ENCODE measurements around the gene NDFIP1. TPM values are rescaled to one million over a fixed set of nuclear protein-coding genes. Genes with fewer than 3 reads are reported as not detected.

Gene NDFIP1
- total RNA-seq, 1 experiment from 2014 or later: 27.6 TPM

DNA sequence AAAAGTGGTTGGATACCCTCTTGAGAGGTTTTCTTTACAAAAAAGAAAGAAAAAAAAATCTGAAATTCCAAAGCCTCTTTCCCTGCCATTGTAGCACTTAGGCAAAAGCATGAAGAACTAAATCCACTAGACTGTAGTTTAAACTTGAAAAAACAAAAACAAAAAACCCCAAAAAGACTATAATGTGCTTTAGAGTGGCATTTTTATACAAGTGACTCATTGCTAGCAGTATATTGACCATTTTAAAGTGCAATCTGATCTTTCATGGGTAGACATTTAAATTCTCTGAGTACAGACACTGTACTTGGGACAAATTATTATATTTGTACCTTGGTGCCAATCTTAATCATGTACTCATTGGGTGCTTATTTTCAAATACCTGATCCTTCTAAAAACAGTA, 50.8 kb downstream of the NDFIP1 start:
- H3K36me3 Mint-ChIP-seq: no peaks in the 10 kb centered on the region
- H3K9me3 Mint-ChIP-seq: no peaks in the 10 kb centered on the region
- H3K27ac Mint-ChIP-seq: no peak overlapping the region
- peaks cover 72% of the 10 kb centered on the region for H3K4me1 Mint-ChIP-seq
- H3K4me3 Mint-ChIP-seq: no peak overlapping the region
- DNase-seq (ENCODE audit: low spot score): no peak
- ChIA-PET POLR2A (no interaction called here), CTCF (interaction anchor here (0.8 kb wide), 1 partner anchor 12 kb away, joined by 3 read pairs; no protein-coding TSS in a partner anchor)
- no peak for TF ChIP-seq PRRX2 (CRISPR knock-in tag; IDR thresholded peaks at IDR 0.05)
- TF ChIP-seq, protein P1, sequence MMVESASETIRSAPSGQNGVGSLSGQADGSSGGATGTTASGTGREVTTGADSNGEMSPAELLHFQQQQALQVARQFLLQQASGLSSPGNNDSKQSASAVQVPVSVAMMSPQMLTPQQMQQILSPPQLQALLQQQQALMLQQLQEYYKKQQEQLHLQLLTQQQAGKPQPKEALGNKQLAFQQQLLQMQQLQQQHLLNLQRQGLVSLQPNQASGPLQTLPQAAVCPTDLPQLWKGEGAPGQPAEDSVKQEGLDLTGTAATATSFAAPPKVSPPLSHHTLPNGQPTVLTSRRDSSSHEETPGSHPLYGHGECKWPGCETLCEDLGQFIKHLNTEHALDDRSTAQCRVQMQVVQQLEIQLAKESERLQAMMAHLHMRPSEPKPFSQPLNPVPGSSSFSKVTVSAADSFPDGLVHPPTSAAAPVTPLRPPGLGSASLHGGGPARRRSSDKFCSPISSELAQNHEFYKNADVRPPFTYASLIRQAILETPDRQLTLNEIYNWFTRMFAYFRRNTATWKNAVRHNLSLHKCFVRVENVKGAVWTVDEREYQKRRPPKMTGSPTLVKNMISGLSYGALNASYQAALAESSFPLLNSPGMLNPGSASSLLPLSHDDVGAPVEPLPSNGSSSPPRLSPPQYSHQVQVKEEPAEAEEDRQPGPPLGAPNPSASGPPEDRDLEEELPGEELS (CRISPR knock-in tag; IDR thresholded peaks at IDR 0.05): no peak
- TF ChIP-seq, protein P2, sequence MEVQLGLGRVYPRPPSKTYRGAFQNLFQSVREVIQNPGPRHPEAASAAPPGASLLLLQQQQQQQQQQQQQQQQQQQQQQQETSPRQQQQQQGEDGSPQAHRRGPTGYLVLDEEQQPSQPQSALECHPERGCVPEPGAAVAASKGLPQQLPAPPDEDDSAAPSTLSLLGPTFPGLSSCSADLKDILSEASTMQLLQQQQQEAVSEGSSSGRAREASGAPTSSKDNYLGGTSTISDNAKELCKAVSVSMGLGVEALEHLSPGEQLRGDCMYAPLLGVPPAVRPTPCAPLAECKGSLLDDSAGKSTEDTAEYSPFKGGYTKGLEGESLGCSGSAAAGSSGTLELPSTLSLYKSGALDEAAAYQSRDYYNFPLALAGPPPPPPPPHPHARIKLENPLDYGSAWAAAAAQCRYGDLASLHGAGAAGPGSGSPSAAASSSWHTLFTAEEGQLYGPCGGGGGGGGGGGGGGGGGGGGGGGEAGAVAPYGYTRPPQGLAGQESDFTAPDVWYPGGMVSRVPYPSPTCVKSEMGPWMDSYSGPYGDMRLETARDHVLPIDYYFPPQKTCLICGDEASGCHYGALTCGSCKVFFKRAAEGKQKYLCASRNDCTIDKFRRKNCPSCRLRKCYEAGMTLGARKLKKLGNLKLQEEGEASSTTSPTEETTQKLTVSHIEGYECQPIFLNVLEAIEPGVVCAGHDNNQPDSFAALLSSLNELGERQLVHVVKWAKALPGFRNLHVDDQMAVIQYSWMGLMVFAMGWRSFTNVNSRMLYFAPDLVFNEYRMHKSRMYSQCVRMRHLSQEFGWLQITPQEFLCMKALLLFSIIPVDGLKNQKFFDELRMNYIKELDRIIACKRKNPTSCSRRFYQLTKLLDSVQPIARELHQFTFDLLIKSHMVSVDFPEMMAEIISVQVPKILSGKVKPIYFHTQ (CRISPR knock-in tag; IDR thresholded peaks at IDR 0.05): no peak
- TF ChIP-seq, protein P3, sequence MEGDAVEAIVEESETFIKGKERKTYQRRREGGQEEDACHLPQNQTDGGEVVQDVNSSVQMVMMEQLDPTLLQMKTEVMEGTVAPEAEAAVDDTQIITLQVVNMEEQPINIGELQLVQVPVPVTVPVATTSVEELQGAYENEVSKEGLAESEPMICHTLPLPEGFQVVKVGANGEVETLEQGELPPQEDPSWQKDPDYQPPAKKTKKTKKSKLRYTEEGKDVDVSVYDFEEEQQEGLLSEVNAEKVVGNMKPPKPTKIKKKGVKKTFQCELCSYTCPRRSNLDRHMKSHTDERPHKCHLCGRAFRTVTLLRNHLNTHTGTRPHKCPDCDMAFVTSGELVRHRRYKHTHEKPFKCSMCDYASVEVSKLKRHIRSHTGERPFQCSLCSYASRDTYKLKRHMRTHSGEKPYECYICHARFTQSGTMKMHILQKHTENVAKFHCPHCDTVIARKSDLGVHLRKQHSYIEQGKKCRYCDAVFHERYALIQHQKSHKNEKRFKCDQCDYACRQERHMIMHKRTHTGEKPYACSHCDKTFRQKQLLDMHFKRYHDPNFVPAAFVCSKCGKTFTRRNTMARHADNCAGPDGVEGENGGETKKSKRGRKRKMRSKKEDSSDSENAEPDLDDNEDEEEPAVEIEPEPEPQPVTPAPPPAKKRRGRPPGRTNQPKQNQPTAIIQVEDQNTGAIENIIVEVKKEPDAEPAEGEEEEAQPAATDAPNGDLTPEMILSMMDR (IDR thresholded peaks at IDR 0.05): no peak
- TF ChIP-seq SOX15 (CRISPR knock-in tag; IDR thresholded peaks at IDR 0.05): no peak
- TF ChIP-seq ZNF263 (CRISPR knock-in tag; IDR thresholded peaks at IDR 0.05; ENCODE audit: low read depth): no peak
- TF ChIP-seq, protein P4, sequence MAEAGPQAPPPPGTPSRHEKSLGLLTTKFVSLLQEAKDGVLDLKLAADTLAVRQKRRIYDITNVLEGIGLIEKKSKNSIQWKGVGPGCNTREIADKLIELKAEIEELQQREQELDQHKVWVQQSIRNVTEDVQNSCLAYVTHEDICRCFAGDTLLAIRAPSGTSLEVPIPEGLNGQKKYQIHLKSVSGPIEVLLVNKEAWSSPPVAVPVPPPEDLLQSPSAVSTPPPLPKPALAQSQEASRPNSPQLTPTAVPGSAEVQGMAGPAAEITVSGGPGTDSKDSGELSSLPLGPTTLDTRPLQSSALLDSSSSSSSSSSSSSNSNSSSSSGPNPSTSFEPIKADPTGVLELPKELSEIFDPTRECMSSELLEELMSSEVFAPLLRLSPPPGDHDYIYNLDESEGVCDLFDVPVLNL (CRISPR knock-in tag; IDR thresholded peaks at IDR 0.05; ENCODE audit: borderline replicate concordance, low read depth): no peak
- TF ChIP-seq, protein P5, sequence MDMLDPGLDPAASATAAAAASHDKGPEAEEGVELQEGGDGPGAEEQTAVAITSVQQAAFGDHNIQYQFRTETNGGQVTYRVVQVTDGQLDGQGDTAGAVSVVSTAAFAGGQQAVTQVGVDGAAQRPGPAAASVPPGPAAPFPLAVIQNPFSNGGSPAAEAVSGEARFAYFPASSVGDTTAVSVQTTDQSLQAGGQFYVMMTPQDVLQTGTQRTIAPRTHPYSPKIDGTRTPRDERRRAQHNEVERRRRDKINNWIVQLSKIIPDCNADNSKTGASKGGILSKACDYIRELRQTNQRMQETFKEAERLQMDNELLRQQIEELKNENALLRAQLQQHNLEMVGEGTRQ (CRISPR knock-in tag; IDR thresholded peaks at IDR 0.05): no peak
- TF ChIP-seq, protein P6, sequence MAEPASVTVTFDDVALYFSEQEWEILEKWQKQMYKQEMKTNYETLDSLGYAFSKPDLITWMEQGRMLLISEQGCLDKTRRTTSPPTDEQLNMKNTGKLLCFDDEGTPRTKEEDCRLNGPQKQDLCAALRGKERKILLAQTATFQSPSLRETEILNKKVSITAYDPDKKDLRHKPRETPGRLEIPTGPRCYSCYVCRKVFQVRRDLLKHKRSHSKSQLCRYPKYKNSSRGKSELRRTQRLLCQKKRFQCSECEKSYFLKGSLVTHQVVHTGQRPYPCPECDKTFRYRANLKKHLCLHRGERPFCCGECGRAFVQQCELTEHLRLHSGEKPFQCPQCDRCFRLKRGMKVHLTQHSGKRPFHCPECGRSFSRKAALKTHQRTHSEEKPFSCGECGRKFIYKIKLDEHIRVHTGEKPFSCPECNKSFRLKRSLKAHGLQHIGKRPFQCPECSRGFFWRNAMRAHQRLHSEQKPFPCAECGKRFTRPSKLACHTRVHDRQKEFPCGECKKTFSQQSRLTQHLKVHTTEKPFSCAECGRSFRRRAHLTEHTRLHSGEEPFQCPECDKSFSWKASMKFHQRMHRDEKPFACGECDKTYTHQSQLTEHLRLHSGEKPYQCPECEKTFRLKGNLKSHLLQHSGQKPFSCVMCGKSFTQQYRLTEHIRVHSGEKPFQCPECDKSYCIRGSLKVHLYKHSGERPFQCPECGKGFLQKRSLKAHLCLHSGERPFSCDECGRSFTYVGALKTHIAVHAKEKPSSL (CRISPR knock-in tag; conservative IDR thresholded peaks at IDR 0.05): no peak
- TF ChIP-seq NR2C2 (CRISPR knock-in tag; IDR thresholded peaks at IDR 0.05): no peak
- TF ChIP-seq EMX1 (CRISPR knock-in tag; IDR thresholded peaks at IDR 0.05): no peak
- TF ChIP-seq, protein P7, sequence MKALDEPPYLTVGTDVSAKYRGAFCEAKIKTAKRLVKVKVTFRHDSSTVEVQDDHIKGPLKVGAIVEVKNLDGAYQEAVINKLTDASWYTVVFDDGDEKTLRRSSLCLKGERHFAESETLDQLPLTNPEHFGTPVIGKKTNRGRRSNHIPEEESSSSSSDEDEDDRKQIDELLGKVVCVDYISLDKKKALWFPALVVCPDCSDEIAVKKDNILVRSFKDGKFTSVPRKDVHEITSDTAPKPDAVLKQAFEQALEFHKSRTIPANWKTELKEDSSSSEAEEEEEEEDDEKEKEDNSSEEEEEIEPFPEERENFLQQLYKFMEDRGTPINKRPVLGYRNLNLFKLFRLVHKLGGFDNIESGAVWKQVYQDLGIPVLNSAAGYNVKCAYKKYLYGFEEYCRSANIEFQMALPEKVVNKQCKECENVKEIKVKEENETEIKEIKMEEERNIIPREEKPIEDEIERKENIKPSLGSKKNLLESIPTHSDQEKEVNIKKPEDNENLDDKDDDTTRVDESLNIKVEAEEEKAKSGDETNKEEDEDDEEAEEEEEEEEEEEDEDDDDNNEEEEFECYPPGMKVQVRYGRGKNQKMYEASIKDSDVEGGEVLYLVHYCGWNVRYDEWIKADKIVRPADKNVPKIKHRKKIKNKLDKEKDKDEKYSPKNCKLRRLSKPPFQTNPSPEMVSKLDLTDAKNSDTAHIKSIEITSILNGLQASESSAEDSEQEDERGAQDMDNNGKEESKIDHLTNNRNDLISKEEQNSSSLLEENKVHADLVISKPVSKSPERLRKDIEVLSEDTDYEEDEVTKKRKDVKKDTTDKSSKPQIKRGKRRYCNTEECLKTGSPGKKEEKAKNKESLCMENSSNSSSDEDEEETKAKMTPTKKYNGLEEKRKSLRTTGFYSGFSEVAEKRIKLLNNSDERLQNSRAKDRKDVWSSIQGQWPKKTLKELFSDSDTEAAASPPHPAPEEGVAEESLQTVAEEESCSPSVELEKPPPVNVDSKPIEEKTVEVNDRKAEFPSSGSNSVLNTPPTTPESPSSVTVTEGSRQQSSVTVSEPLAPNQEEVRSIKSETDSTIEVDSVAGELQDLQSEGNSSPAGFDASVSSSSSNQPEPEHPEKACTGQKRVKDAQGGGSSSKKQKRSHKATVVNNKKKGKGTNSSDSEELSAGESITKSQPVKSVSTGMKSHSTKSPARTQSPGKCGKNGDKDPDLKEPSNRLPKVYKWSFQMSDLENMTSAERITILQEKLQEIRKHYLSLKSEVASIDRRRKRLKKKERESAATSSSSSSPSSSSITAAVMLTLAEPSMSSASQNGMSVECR (CRISPR knock-in tag; IDR thresholded peaks at IDR 0.05; ENCODE audit: borderline replicate concordance): no peak
- TF ChIP-seq FOXP1 (CRISPR knock-in tag; IDR thresholded peaks at IDR 0.05; ENCODE audit: borderline replicate concordance): no peak
- no peak for TF ChIP-seq NFYB (CRISPR knock-in tag; conservative IDR thresholded peaks at IDR 0.05; ENCODE audit: low read depth)
- no peak for TF ChIP-seq ZNF423 (CRISPR knock-in tag; IDR thresholded peaks at IDR 0.05)
- TF ChIP-seq TEAD4 (CRISPR knock-in tag; IDR thresholded peaks at IDR 0.05): no peak
- no peak for TF ChIP-seq NR1H2 (CRISPR knock-in tag; IDR thresholded peaks at IDR 0.05)
- TF ChIP-seq, protein P8, sequence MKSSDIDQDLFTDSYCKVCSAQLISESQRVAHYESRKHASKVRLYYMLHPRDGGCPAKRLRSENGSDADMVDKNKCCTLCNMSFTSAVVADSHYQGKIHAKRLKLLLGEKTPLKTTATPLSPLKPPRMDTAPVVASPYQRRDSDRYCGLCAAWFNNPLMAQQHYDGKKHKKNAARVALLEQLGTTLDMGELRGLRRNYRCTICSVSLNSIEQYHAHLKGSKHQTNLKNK (CRISPR knock-in tag; IDR thresholded peaks at IDR 0.05): no peak
- no peak for TF ChIP-seq ZNF671 (CRISPR knock-in tag; IDR thresholded peaks at IDR 0.05)
- H3K27me3 Mint-ChIP-seq (ENCODE audit: low read depth): no peaks in the 10 kb centered on the region
- ATAC-seq: no peak
